22Rv1 (cell line): ENCODE data around the gene KCNK13.

ENCODE experiments used
- ZFX ChIP-seq: fragments of 450-650 bp; IDR thresholded peaks from 2 replicates; pipeline ENCODE4 v1.6.1; 2017; ENCODE audit warnings: antibody characterized with exemption, borderline replicate concordance
- TF ChIP-seq, protein P1 (sequence below): fragments of 450-650 bp; IDR thresholded peaks from 2 replicates; pipeline ENCODE4 v1.5.1; 2017; ENCODE audit warnings: mild to moderate bottlenecking

DNA sequence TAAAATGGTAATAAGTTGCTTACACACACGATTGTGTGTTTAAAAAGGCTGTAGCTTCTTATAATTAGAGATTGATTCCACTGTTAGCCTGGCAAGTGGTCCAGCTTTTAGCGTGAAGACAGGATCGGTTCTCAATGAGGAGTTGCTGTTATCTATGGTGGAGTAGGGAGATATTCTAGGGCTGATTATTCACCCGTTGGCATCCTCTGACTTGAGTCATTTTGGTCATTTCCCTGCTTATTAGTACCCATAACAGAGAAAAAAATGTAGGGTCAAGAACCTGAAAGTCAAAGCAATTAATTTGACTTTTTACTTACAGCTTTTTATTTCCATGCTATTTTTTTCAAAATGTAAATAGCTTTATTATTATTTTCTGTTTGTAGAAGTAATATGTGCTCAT, 76.0 kb downstream of the KCNK13 start:
- TF ChIP-seq, protein P1, sequence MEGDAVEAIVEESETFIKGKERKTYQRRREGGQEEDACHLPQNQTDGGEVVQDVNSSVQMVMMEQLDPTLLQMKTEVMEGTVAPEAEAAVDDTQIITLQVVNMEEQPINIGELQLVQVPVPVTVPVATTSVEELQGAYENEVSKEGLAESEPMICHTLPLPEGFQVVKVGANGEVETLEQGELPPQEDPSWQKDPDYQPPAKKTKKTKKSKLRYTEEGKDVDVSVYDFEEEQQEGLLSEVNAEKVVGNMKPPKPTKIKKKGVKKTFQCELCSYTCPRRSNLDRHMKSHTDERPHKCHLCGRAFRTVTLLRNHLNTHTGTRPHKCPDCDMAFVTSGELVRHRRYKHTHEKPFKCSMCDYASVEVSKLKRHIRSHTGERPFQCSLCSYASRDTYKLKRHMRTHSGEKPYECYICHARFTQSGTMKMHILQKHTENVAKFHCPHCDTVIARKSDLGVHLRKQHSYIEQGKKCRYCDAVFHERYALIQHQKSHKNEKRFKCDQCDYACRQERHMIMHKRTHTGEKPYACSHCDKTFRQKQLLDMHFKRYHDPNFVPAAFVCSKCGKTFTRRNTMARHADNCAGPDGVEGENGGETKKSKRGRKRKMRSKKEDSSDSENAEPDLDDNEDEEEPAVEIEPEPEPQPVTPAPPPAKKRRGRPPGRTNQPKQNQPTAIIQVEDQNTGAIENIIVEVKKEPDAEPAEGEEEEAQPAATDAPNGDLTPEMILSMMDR: no peak
- TF ChIP-seq ZFX: no peak
